RWPE1 (cell line): ENCODE measurements around the gene CCDC83.

ENCODE experiments used
- CTCF ChIA-PET: fragments of 350-600 bp; sonication (Branson Sonifier 250); formaldehyde crosslinking; extraction: SDS; loops from one replicate; lab custom pipeline; 2021; lab: Yijun Ruan, JAX
- POLR2A ChIA-PET: fragments of 400-600 bp; formaldehyde crosslinking; extraction: SDS; loops from one replicate; lab custom pipeline; 2020; ENCODE audit warnings: antibody characterized with exemption; ENCODE audit not compliant: low non-redundant PET; lab: Yijun Ruan, JAX
- DNase-seq: peaks from one replicate; pipeline ENCODE4 v3.0.0; 2012; ENCODE audit warnings: low spot score
- H3K27ac ChIP-seq: fragments of 450-650 bp; 2 replicates; pipeline ENCODE4 v1.5.1; 2017
- CTCF ChIP-seq: fragments of 450-650 bp; conservative IDR thresholded peaks from 2 replicates; pipeline ENCODE4 v1.5.1; 2017; ENCODE audit warnings: low read depth, mild to moderate bottlenecking

Gene CCDC83

GRCh38 chr11:85967457-85967856 lies 112.3 kb downstream of the CCDC83 start:
- H3K27ac ChIP-seq = no peak overlapping the region
- TF ChIP-seq CTCF = no peak
- CTCF ChIA-PET = no interaction called here
- POLR2A ChIA-PET = no interaction called here
- DNase-seq = no peak
